ENCODE results near the gene SYT7. TPM values are rescaled to one million over a fixed set of nuclear protein-coding genes. Genes with fewer than 3 reads are reported as not detected.

Gene SYT7
- total RNA-seq, 1 donor from 2014 or later: 10.3 TPM

- no peak for DNase-seq (ENCODE audit: low spot score, unreplicated experiment)
- Mint-ChIP-seq H3K4me1 (ENCODE audit: low read depth) (peaks cover 18% of the 10 kb centered on the region), H3K27ac (no peak overlapping the region), H3K36me3 (ENCODE audit: insufficient read depth) (no peaks in the 10 kb centered on the region), H3K9me3 (ENCODE audit: low read depth) (no peaks in the 10 kb centered on the region), H3K27me3 (peaks cover 37% of the 10 kb centered on the region), H3K4me3 (ENCODE audit: low read depth) (no peak overlapping the region)
- no peak for TF ChIP-seq CTCF (IDR thresholded peaks at IDR 0.05; ENCODE audit: unreplicated experiment)
These were observed 32.2 kb upstream of the SYT7 start for GRCh38 chr11:61613051-61613450.

GRCh38 chr11:61611309-61611708 lies 30.4 kb upstream of the SYT7 start:
- H3K4me1 Mint-ChIP-seq (ENCODE audit: low read depth): peaks cover 21% of the 10 kb centered on the region
- DNase-seq (ENCODE audit: low spot score, unreplicated experiment): no peak
- peaks cover 43% of the 10 kb centered on the region for H3K27me3 Mint-ChIP-seq
- TF ChIP-seq CTCF (IDR thresholded peaks at IDR 0.05; ENCODE audit: unreplicated experiment): no peak
- H3K27ac Mint-ChIP-seq: no peak overlapping the region
- no peaks in the 10 kb centered on the region for H3K36me3 Mint-ChIP-seq (ENCODE audit: insufficient read depth)
- no peaks in the 10 kb centered on the region for H3K9me3 Mint-ChIP-seq (ENCODE audit: low read depth)
- no peak overlapping the region for H3K4me3 Mint-ChIP-seq (ENCODE audit: low read depth)

GRCh38 chr11:61610905-61611304 lies 30.0 kb upstream of the SYT7 start:
- DNase-seq (ENCODE audit: low spot score, unreplicated experiment): no peak
- no peak overlapping the region for H3K27ac Mint-ChIP-seq
- peaks cover 21% of the 10 kb centered on the region for H3K4me1 Mint-ChIP-seq (ENCODE audit: low read depth)
- H3K4me3 Mint-ChIP-seq (ENCODE audit: low read depth): no peak overlapping the region
- TF ChIP-seq CTCF (IDR thresholded peaks at IDR 0.05; ENCODE audit: unreplicated experiment): no peak
- no peaks in the 10 kb centered on the region for H3K36me3 Mint-ChIP-seq (ENCODE audit: insufficient read depth)
- H3K9me3 Mint-ChIP-seq (ENCODE audit: low read depth): no peaks in the 10 kb centered on the region
- peaks cover 47% of the 10 kb centered on the region for H3K27me3 Mint-ChIP-seq

GRCh38 chr11:61609980-61610366 lies 29.1 kb upstream of the SYT7 start:
- Mint-ChIP-seq H3K36me3 (ENCODE audit: insufficient read depth) (no peaks in the 10 kb centered on the region), H3K27me3 (peaks cover 53% of the 10 kb centered on the region), H3K27ac (peak overlapping the region; percentile 54)

DNA sequence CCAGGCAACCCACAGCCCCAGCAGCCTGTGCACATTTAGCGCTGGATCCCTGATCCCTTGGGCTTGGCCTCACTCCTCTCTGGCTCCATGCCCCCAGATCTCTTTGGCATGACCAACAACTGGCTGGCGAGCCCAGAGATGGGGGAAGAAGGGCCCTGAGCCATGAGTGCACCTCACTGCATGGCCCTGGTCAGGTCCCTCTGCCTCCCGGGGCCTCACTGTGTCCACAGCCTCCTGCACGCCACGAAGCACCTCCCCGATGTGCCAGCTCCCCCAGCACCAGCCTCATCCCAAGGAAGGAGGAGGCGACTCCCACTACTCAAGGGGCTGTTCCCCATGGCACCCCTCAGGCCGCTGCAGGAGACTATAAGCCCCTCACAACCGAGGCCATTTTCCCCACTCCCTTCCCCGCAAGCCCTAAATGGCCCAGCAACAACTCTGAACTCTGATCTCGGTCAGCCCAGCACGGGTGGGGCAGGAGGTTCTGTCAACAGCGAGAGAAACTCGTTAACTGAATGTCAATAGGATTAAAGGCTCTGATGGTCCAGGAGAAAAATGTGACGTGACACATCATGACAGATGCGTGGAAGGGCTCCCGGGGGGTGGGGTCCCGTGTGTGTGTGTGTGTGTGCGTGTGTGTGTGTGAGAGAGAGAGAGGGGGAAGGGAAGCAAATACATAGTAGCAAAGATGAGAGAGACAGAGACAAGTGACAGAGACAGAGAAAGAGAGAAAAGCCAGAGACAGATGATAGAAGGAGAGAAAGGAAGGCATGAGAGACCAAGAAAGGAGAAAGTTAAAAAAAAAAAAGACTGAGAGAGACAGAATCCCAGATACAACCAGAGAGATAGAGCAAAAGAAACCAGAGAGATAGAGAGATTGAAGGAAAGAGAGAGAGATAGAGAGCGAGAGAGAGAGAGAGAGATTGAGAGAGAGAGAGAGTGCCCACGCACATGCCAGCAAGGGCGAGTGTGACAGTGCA lies 28.4 kb upstream of the SYT7 start:
- DNase-seq (ENCODE audit: low spot score, unreplicated experiment): no peak

More at GRCh38 chr11:61609980-61610366, 29.1 kb upstream of the SYT7 start:
- Mint-ChIP-seq H3K9me3 (ENCODE audit: low read depth) (no peaks in the 10 kb centered on the region), H3K4me3 (ENCODE audit: low read depth) (no peak overlapping the region), H3K4me1 (ENCODE audit: low read depth) (peaks cover 21% of the 10 kb centered on the region)
- DNase-seq (ENCODE audit: low spot score, unreplicated experiment): no peak
- peak; percentile 43 for TF ChIP-seq CTCF (IDR thresholded peaks at IDR 0.05; ENCODE audit: unreplicated experiment)

More for the DNA sequence above, 28.4 kb upstream of the SYT7 start:
- TF ChIP-seq CTCF (IDR thresholded peaks at IDR 0.05; ENCODE audit: unreplicated experiment): no peak
- Mint-ChIP-seq H3K9me3 (ENCODE audit: low read depth) (no peaks in the 10 kb centered on the region), H3K4me1 (ENCODE audit: low read depth) (peaks cover 21% of the 10 kb centered on the region), H3K36me3 (ENCODE audit: insufficient read depth) (no peaks in the 10 kb centered on the region), H3K27ac (peak overlapping the region; percentile 54), H3K4me3 (ENCODE audit: low read depth) (no peak overlapping the region), H3K27me3 (peaks cover 50% of the 10 kb centered on the region)
